Measurements from ENCODE around the gene HMOX1.

Gene HMOX1, protein sequence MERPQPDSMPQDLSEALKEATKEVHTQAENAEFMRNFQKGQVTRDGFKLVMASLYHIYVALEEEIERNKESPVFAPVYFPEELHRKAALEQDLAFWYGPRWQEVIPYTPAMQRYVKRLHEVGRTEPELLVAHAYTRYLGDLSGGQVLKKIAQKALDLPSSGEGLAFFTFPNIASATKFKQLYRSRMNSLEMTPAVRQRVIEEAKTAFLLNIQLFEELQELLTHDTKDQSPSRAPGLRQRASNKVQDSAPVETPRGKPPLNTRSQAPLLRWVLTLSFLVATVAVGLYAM

DNA sequence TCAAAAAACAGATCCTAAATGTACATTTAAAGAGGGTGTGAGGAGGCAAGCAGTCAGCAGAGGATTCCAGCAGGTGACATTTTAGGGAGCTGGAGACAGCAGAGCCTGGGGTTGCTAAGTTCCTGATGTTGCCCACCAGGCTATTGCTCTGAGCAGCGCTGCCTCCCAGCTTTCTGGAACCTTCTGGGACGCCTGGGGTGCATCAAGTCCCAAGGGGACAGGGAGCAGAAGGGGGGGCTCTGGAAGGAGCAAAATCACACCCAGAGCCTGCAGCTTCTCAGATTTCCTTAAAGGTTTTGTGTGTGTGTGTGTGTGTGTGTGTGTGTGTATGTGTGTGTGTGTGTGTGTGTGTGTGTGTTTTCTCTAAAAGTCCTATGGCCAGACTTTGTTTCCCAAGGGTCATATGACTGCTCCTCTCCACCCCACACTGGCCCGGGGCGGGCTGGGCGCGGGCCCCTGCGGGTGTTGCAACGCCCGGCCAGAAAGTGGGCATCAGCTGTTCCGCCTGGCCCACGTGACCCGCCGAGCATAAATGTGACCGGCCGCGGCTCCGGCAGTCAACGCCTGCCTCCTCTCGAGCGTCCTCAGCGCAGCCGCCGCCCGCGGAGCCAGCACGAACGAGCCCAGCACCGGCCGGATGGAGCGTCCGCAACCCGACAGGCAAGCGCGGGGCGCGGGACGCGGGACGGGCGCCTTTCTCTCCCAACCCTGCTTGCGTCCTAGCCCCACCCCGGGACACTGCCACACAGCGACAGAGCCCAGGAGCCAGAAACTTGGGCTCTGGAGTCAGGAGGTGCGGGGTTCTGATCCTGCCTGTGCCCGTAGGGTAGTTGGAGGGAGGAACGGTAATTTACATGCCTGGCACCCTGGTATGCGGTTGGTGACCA is at the start of gene HMOX1:
HMOX1 (plus strand) TSS at position 560 of the 887 bp plus-strand sequence; CDS start at position 638, 78 bp downstream.
- no peak for FAIRE-seq

DNA sequence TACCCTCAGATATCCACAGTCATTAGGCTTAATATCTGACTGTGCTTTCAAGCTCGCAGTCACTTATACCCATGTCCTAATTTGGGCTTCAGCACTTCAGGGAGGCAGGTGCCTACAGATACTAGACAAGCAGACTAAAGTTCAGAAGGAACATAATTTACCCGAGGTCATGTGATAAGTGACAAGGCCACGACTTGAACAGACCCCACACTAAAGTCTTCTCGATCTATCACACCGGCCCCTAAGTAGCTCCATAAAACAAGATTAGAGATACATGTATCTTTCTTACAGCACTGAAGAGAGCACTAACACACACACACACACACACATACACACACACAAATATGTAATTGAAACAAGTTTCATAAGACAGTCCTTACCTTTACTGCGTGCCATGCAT is 48.6 kb upstream of the HMOX1 start:
- no peak for FAIRE-seq

DNA sequence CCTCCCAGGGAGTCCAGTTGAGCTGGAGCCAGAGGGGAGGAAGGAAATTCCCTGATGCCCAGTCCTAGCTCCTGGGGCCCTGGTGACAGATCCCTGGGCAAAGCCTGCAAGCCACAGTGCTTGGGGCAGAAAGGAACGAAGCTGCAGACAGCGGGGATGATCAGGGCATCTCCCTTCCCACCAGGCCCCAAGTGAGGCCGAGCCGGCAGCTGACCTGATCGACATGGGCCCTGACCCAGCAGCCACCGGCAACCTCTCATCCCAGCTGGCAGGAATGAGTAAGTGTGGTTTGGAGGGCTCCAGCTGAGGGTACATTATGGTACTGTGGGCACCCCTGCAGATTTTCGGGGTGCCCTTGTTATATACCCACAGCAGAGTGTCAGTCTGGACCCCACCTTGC is 47.7 kb upstream of the HMOX1 start:
- FAIRE-seq: no peak

DNA sequence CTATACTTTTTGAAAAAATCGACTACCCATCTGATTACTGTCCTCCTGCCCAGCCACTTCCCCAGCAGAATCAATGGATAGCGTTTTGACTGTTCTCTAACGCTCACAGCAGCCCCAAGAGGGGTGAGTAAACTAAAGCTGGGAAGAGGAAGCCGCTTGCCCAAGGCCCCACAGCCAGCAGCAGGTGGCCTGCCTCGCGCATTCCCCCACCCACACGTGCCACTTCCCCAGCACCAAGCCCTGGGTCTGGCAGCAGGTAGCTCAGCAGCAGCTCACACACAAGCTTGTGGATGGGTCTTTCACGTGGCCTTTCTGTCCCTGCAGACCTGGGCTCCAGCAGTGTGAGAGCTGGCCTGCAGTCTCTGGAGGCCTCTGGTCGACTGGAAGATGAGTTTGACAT is 46.9 kb upstream of the HMOX1 start:
- no peak for FAIRE-seq

DNA sequence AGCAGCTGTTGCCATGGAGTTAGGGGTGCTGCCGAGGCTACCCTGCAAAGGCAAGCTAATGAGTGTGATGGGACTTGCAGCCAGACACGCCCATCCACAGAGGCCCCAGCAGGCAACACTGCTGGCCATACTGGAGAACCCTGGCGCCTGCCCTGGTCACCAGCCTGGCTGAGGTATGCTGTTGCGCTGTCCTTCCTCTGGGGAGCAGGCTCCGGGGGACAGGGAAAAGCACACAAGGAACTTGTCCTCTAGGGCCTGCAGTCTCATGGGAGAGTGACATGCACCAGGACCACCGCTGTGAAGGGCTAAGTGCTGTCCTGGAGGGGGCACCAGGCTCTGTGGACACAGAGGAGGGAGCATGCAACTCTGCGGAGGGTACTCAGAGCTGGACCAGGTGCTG is 45.4 kb upstream of the HMOX1 start:
- FAIRE-seq: no peak

DNA sequence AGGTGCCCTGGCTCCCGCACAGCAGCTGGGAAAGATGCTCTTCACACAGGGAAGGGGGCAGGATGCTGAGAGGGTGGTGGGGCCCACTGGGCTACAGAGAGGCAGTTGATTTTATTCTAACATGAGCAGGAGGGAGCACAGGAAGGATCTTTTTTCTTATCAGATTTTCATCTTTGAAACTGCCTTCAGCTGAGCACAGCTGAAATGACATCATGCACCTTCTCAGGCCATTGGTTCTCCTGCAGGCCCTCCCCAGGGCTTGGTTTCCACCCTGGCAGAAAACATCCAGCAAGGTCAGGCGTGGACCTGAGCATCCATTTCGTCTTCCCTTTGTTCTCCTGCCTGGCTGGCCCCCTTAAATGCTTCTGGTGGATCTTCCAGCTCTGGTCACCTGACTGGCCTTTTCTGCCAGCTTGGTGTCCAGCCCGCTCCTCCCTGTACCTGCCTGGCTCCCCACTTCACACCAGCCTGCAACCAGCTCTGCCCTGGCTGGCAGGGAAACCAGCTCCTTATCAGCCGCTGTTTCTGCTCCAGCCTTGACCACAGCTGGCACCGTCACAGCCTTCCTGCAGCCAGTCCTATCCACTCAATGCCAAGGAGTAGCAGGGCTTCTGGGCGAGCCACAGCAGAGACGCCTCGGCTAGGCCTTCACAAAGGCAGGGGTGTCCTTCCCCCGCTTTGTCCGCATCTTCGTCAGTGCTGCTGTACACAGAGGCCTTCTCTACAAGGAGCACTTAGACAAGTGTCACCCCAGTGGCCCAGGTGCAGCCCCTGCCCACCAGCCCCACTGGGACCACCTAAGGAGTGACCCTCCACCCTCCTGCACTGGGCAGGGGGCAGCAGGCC is 44.7 kb upstream of the HMOX1 start:
- FAIRE-seq: no peak

DNA sequence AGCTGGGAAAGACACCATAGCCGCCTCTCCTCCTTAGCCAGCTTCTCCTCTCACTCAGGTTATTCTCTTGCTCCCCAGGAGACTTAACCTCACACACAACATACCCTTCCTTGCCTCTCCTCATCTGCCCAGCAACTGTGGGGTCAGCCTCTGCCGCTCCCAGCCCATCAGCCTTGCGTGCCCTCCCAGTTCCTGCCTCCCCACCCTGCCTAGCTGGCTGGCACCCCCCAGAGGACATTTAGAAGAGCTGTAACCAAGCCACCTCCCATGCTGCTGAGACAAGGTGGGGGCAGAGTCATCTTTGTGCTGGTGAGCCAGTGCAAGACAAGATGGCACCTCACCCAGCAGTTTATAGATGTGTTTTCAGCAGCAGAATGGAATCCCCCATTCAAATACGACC is 43.0 kb upstream of the HMOX1 start:
- no peak for FAIRE-seq

DNA sequence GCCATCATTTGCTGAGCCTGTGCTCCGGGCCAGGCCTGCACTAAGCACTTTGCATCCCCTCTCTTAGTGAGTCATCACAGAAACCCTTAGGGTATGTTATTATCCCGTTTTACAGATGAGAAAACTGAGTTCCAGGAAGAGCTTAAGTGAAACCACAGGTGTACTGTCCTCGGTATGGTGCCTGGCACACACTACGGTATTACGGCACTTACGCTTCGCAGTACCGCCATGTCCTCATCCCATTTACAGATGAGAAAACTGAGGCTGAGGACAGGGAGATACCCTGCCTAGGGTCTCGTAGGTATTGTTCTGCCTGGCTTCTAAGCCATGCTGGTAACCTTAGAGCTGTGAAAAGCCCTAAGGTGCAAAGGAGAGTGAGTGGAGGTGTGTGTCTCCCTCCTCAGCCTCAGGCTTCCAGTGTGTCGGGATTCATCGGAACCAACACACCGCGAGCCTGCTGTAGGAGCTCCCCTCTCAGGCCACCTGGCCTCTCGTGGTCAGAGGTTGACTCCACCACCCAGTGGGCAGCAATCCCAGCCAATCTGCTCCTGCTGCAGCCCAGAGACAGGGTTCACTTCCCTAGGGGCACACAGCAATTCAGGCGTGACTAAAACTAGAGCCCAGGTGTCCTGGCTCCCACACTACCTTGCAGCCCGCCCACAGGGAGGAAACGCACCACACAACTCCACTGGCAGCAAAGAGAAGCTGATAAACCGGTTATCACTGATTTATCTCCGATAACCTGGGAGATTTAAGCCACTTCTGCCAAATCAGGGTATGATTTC is 39.6 kb upstream of the HMOX1 start:
- FAIRE-seq: no peak

DNA sequence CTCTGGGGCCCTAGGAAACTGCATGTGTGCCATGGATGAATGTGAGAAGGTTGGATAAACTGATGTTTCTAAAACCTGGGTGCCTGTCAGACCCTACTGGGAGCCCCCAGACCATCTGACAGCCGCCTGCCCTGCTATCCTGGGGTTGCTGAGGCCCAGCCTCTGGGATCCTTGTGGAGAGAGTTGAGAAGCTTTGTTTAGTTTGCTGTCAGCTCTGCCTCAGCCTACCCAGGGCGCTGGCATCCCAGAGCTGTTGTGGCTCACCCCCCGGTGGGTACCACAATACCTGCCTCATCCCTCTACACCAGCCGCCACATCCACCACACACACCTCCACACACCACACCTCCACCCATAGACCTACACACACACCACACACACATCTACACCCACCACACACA is 38.5 kb upstream of the HMOX1 start:
- FAIRE-seq: no peak

DNA sequence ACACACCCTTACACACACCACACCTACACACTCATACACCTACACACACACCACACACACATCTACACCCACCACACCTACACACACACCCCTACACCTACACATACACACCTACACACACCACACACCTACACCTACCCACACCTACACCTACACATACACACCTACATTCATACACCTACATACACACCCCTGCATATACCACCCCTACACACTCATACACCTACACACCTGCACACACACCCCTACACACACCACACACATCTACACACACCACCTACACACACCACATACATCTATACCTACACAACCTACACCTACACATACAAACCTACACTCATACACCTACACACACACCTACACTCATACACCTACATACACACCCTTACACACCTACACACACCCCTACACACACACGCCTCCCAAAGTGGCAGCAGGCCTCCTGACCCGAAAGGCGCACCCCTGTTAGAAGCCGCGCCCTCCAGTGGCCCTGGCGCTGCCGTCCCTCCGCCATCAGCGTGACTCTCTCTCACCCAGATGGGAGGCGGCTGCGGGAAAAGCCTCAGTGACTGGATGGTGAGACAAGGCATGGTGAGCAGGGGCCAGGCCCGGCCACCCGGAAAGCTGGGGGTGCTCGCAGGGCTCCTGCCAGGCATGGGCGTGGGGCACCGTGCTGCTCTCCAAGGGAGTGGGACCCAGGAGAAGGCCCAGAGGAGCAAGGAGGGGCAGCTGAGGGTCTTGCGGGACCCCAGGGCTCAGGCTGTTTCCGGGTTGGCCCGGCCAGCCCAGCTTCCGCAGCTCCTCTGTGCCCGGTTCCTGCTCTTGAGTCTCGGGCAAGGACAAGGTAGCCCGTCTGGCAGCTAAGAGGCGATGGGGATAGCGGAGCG is 37.0 kb upstream of the HMOX1 start:
- FAIRE-seq: no peak

DNA sequence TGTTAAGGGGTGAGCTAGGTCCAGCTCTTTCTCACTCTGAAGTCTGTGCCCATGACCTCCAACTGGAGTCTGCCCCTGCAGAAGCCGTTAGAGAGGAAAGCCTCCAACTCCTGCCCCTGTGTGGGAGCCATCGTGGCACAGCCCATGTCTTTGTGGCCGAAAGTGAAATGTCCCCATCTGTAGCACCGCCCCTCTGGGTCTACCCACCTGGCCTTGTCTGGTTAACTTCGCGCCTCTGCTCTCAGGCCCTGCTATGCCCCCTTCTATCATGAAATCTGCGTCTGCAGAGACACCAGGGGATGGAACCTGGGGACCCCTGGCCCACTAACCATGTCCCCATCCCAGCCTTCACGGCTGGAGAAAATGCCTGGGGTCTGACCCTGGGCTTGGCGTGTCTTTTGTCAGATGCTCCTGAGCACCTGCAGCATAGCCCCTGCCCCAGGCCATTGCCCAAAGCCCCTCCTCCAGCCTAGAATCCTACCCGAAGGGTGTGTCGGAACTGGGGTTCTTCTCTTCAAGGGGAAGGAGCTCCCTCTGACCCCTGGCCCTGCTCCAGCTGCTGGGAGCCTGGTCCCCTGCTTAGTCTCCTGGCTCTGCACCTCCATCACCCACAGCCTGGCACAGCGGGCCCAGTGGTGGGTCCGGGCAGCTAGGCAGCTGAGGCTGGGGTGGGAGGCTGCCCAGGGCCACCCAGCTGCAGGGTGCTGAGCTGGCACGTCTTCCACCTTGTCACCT is 35.8 kb upstream of the HMOX1 start:
- no peak for FAIRE-seq

DNA sequence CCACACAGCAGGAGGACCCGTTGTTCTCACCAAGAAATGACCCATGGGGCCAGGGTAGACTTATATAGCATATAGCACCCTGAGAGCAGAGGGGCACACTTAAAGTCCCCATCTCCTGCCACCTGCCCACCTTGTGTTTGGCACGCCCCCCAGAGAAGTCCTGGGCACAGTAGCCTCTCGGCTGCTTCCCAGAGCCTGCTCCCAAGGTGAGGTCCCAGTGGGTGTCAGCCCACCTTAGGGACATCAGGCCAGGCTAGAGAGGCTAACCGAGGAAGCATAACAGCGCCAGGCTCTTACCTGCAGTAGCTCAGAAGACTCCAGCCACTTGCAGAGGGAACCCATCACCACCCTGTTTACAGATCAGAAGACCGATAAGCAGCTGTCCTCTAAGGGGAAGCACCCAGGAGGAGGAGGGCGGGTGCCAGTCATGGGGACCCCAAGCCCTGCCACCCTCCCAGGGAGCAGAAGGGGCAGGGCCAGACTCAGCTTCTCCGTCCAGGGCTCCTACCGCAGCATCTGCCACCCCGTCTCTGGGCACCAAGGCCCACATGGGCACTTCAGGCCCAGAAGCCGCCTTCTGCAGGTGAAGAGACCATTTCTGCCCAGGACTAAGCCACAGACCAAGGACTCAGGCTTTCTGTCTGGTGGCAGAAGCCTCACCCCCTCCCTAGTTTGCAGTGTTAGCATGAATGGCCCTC is 34.9 kb upstream of the HMOX1 start:
- no peak for FAIRE-seq

DNA sequence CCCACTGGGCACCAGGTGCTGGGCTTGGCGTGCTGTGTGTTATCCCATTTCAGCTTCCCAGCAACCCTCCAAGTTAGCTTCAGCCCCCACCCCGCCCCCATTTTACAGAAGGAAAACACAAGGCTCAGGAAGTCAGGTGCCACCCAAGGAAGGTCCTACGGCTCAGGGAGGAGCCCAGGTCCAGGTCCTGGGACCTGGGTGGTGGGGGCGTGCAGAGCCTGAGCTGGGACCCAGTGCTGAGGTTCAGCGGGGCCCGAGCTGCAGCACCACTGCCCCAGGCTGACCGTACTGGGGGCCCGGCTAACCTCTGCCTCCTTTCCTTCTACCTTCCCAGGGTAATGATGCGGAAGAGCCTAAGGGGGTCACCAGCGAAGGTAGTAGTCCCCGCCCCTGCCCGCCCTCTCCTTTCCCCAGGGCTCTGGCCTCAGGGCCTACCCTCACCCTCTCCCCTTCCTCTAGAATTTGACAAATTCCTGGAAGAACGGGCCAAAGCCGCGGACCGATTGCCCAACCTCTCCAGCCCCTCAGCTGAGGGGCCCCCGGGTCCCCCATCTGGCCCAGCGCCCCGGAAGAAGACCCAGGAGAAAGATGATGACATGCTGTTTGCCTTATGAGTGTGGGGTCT is 34.2 kb upstream of the HMOX1 start:
- no peak for FAIRE-seq

DNA sequence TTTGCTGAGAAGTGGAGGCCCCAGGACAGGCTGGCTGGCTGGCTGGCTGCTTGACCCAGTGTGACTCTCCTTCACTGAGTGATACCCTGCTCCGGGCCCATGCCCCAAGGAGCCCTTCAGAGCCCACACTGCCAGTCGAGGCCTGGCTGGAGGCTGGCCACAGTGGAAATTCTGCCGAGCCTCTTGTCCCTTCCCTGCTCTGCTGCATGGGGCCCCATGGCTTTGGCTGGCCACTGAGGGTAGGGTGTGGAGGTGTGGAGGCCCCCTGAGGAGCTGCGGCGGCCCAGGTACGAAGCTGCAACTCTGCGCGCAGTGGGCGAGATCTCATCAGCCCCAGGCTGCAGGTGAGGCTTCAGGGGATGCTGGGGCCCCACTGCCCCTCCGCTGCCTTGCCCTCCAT is 33.4 kb upstream of the HMOX1 start:
- no peak for FAIRE-seq

DNA sequence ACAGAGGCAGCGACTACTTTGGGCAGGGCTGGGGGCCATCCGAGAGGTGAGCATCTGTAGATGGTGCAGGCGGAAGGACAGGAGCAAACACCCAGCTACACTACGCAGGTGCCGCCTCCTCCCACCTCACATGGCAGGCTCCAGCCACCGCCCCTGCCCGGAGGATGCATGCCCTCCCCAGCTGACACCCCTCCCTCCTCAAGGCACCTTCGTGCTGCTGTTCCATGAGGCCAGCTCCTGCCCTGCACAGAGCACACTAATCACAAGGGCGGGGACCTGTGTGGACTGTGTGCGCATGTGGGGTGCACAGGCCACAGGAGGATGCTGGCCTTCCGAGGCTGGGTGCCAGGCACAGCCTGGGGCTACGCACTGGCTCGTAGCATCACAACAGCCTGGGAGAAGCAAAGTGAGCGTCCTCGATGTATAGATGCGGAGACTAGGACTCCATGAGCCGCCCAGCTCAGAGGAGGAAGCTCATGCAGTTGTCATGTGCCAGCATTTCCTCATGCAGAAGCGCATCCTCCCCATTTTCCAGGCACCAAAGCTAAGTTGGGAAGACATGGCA is 32.8 kb upstream of the HMOX1 start:
- no peak for FAIRE-seq

DNA sequence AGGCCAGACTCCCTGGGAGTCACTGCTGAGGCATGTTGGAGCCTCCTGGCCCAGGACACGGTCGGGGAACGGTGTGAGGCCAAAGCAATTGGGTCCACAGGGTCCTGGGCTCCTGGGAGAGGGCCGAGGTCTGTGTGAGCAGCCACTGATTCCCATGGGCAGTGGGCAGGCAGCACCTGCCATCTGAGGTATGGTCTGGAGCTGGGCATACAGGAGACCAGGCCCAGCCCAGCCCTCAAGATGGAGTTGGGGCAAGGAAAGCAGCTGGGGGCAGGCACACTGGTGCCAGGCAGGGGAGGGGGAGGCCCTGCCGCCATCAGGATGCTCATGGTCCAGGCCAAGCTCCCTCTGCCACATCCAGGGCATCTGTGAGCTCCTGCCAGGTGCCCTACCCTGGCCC is 32.2 kb upstream of the HMOX1 start:
- no peak for FAIRE-seq

DNA sequence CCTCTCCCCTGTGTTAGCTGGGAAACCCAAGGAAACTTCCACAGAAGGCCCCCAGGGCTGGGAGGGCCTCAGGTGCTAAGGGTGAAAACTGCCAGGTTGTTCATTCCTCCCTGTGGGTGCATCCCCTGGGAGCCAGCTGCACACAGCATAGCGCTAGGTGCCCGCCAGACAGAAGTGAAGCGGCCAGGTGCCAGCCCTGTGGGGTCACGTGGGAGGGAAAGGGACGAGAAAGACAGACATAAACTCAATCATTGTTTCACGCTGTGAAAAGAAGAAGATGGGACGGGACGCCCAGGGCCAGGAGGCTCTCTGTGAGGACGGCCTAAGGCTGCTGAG is 31.6 kb upstream of the HMOX1 start:
- FAIRE-seq: no peak

DNA sequence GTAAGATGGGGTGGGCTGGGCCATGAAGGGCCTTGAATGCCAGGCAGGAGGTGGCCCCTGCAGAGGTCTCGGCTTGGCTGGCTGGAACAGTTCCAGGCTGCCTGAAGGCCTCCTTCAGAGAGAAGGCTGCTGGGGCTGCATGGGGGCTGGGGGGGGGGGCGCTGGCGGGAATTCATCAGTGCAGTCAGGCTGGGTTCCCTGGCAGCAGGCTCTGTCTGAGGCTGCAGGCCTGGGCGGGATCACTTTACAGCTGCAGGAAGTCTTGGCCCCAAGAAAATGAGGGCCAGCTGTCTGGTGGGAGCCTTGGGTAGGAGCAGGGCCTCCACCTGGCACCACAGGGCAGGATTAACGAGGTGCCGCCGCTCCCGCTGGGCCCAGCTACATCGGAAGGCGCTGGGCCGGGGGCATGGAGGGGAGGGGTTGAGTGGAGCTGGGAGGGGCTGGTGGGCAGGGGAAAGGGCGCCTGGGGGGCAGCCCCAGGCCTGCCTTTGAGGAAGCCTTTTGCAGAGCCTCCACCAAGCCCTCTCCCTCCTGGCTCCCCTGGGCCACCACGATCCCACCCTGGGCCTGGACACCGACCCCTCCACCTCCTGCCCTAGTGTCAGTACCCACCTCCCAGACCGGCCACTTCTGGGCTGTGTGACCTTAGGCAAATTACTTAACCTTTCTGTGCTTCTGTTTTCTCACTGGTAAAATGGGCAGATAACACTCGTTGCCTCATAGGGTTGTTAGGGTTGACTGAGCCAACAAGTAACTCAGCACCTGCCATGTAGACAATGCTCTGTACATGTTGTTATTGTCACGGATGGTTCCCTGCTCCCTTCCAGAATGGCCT is 31.0 kb upstream of the HMOX1 start:
- no peak for FAIRE-seq

All from endometrium (tissue), 2 donors.